GM12801 (cell line): ENCODE data around the gene TMEM151B.

Experiments used
- TF ChIP-seq, protein P1 (sequence below): IDR thresholded peaks from one replicate; pipeline ENCODE4 v1.5.1; 2011; ENCODE audit warnings: control low read depth; ENCODE audit not compliant: insufficient read length; ENCODE audit errors: extremely low read depth

The TMEM151B gene

DNA sequence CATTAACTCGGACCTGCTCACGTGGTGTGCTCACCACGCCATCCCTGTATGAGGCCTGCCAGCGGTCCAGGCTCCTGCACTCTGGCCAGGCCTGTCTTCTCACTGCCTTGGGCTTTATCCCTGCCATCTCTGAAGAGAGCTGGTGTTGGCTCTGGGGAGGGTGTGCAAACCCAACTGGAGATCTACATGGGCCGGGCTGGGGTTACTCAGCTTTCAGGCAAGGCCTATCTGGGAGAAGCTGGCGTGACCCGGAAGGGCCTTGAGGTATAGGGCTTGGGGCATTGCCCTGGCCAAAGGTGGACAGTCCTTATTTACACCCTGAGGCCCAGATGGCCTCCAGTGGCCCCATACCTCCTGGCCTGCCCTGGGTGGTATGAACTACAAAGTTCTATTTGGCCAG, 41.8 kb upstream of the TMEM151B start:
- TF ChIP-seq, protein P1, sequence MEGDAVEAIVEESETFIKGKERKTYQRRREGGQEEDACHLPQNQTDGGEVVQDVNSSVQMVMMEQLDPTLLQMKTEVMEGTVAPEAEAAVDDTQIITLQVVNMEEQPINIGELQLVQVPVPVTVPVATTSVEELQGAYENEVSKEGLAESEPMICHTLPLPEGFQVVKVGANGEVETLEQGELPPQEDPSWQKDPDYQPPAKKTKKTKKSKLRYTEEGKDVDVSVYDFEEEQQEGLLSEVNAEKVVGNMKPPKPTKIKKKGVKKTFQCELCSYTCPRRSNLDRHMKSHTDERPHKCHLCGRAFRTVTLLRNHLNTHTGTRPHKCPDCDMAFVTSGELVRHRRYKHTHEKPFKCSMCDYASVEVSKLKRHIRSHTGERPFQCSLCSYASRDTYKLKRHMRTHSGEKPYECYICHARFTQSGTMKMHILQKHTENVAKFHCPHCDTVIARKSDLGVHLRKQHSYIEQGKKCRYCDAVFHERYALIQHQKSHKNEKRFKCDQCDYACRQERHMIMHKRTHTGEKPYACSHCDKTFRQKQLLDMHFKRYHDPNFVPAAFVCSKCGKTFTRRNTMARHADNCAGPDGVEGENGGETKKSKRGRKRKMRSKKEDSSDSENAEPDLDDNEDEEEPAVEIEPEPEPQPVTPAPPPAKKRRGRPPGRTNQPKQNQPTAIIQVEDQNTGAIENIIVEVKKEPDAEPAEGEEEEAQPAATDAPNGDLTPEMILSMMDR: no peak

DNA sequence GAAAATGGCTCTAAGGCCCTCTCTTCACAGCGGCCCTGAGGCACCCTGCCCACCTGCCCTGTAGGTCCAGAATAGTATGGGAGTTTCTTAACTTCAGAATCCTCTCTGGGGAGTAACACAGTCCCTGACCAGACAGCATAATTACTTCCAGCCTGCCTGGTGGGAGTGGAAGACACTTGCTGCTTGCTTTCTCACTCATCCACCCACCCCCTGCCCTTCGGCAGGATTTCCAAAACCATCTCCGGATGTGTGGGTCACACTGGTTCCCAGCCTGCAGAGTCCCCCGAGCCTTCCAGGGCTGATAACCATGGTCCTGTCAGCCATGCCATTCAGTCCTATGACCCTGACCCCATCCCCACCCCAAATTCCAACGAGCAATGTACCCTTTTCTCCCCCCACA, 41.4 kb upstream of the TMEM151B start:
- TF ChIP-seq, protein P1: no peak

DNA sequence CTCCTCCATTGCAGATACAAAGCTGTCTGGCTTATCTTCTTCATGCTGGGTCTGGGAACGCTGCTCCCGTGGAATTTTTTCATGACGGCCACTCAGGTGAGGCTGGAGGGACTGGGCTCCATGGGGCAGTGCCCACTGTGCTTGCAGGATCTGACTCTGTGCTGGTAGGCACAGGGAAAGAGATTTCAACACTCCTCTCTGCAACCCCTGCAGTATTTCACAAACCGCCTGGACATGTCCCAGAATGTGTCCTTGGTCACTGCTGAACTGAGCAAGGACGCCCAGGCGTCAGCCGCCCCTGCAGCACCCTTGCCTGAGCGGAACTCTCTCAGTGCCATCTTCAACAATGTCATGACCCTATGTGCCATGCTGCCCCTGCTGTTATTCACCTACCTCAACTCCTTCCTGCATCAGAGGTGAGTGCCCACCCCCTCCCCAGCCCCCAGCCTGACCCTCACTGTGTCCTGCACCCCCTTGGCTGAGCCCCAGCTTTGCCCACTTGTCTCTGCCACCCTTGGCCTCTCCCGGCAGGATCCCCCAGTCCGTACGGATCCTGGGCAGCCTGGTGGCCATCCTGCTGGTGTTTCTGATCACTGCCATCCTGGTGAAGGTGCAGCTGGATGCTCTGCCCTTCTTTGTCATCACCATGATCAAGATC, 40.7 kb upstream of the TMEM151B start:
- TF ChIP-seq, protein P1: no peak

DNA sequence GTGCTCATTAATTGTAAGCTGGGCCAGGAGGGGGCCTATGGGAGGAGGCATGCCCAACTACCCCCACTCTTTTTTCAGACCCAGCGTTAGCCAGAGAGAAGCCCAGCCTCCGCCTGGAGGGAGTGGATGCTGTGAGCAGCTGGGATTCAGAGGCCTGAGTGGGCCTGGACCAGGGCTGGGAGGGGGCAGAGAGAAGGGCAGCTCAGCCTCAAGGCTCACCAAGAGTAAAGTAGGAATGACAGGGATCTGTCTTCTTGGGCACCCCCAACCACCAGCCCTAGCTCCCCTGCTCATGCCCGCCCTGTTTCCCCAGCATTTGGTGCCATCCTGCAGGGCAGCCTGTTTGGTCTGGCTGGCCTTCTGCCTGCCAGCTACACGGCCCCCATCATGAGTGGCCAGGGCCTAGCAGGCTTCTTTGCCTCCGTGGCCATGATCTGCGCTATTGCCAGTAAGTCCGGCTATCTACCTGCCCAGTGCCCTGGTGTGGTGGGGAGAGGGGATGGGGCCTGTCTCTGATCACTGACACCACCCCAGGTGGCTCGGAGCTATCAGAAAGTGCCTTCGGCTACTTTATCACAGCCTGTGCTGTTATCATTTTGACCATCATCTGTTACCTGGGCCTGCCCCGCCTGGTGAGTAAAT, 40.1 kb upstream of the TMEM151B start:
- TF ChIP-seq, protein P1: no peak

DNA sequence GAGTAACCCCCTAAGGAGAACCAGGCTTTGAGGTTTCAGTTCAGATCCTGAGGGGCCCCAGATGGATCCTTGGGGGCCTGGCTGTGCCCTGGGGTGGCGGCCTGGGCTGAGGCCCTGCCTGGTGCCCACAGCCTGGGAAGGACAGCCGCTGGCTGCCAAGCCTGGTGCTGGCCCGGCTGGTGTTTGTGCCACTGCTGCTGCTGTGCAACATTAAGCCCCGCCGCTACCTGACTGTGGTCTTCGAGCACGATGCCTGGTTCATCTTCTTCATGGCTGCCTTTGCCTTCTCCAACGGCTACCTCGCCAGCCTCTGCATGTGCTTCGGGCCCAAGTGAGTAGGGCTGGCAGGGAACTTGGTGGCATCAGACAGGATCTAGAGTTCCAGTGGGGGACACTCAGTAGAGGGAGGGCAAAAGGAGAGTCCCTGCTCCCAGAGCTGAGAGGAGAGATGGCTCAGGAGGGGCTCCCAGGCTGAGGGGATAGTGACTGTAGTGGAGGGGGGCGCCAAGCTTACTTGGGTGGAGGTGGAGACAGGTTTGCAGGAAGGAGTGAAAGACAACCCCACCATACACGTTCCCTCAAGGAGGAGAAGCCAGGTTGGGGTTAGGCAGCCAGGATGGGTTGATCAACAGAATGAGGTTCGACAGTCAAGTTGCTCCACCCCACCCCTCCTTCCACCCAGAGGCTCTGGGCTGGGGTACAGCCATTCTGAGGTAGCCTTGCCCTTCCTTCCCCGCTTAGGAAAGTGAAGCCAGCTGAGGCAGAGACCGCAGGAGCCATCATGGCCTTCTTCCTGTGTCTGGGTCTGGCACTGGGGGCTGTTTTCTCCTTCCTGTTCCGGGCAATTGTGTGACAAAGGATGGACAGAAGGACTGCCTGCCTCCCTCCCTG, 37.3 kb upstream of the TMEM151B start:
- TF ChIP-seq, protein P1: no peak

DNA sequence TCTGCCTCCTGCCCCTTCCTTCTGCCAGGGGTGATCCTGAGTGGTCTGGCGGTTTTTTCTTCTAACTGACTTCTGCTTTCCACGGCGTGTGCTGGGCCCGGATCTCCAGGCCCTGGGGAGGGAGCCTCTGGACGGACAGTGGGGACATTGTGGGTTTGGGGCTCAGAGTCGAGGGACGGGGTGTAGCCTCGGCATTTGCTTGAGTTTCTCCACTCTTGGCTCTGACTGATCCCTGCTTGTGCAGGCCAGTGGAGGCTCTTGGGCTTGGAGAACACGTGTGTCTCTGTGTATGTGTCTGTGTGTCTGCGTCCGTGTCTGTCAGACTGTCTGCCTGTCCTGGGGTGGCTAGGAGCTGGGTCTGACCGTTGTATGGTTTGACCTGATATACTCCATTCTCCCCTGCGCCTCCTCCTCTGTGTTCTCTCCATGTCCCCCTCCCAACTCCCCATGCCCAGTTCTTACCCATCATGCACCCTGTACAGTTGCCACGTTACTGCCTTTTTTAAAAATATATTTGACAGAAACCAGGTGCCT, 36.6 kb upstream of the TMEM151B start:
- TF ChIP-seq, protein P1: no peak
